Measurements from ENCODE around the gene TIAM2. TPM values are rescaled to one million over a fixed set of nuclear protein-coding genes. Genes with fewer than 3 reads are reported as not detected.

Gene TIAM2
- polyA plus RNA-seq, 4 donors: 7.8 to 34.4 (median 17.3) TPM

- 90 to 93% (median 93%) methylated on average over 3 of the region's 3 CpGs for WGBS, 3 donors
- FAIRE-seq (no peak), DNase-seq (no peak)
- Histone ChIP-seq H3K36me3 (ENCODE audit: control insufficient read depth in 3 of 3, insufficient read depth in 2 of 3, low read depth in 1 of 3, low read length in 3 of 3) (peaks cover 7 to 15% (median 10%) of the 10 kb centered on the region in 3 donors), H3K4me3 (ENCODE audit: low read depth in 1 of 3, low read length in 3 of 3) (no peak overlapping the region), H3K9me3 (ENCODE audit: control insufficient read depth in 2 of 2, insufficient read depth in 1 of 2, low read depth in 1 of 2, low read length in 1 of 2) (no peaks in the 10 kb centered on the region), H3K27ac (ENCODE audit: low read depth in 1 of 3, low read length in 2 of 3) (no peak overlapping the region), H3K4me1 (ENCODE audit: control insufficient read depth in 3 of 3, insufficient read depth in 2 of 3, low read depth in 1 of 3, low read length in 2 of 3) (no peaks in the 10 kb centered on the region), H3K27me3 (ENCODE audit: control insufficient read depth in 3 of 3, insufficient read depth in 3 of 3, low read length in 3 of 3) (no peaks in the 10 kb centered on the region)
These were observed 302.6 kb downstream of the TIAM2 start for GRCh38 chr6:155297669-155298068.

GRCh38 chr6:155301867-155302266 lies 306.8 kb downstream of the TIAM2 start:
- no peak overlapping the region for H3K27ac ChIP-seq (ENCODE audit: low read depth in 1 of 3, low read length in 2 of 3)
- H3K9me3 ChIP-seq (ENCODE audit: control insufficient read depth in 2 of 2, insufficient read depth in 1 of 2, low read depth in 1 of 2, low read length in 1 of 2): no peaks in the 10 kb centered on the region
- no peaks in the 10 kb centered on the region for H3K27me3 ChIP-seq (ENCODE audit: control insufficient read depth in 3 of 3, insufficient read depth in 3 of 3, low read length in 3 of 3)
- H3K4me3 ChIP-seq (ENCODE audit: low read depth in 1 of 3, low read length in 3 of 3): no peak overlapping the region
- no peaks in the 10 kb centered on the region for H3K4me1 ChIP-seq (ENCODE audit: control insufficient read depth in 3 of 3, insufficient read depth in 2 of 3, low read depth in 1 of 3, low read length in 2 of 3)
- H3K36me3 ChIP-seq (ENCODE audit: control insufficient read depth in 3 of 3, insufficient read depth in 2 of 3, low read depth in 1 of 3, low read length in 3 of 3): peaks cover 3 to 12% (median 4%) of the 10 kb centered on the region in 3 donors
- DNase-seq (no peak), FAIRE-seq (no peak)
- WGBS, 3 donors: 93 to 97% (median 94%) methylated on average over 2 of the region's 2 CpGs

GRCh38 chr6:155303361-155303870 lies 308.3 kb downstream of the TIAM2 start:
- no peaks in the 10 kb centered on the region for H3K4me1 ChIP-seq (ENCODE audit: control insufficient read depth in 3 of 3, insufficient read depth in 2 of 3, low read depth in 1 of 3, low read length in 2 of 3)
- FAIRE-seq (no peak), DNase-seq (no peak)
- H3K36me3 ChIP-seq (ENCODE audit: control insufficient read depth in 3 of 3, insufficient read depth in 2 of 3, low read depth in 1 of 3, low read length in 3 of 3): peaks cover 0 to 10% (median 5%) of the 10 kb centered on the region in 3 donors
- WGBS, 3 donors: 67 to 82% (median 67%) methylated on average over 4 of the region's 4 CpGs
- no peaks in the 10 kb centered on the region for H3K9me3 ChIP-seq (ENCODE audit: control insufficient read depth in 2 of 2, insufficient read depth in 1 of 2, low read depth in 1 of 2, low read length in 1 of 2)
- no peaks in the 10 kb centered on the region for H3K27me3 ChIP-seq (ENCODE audit: control insufficient read depth in 3 of 3, insufficient read depth in 3 of 3, low read length in 3 of 3)
- no peak overlapping the region for H3K4me3 ChIP-seq (ENCODE audit: low read depth in 1 of 3, low read length in 3 of 3)
- H3K27ac ChIP-seq (ENCODE audit: low read depth in 1 of 3, low read length in 2 of 3): no peak overlapping the region

DNA sequence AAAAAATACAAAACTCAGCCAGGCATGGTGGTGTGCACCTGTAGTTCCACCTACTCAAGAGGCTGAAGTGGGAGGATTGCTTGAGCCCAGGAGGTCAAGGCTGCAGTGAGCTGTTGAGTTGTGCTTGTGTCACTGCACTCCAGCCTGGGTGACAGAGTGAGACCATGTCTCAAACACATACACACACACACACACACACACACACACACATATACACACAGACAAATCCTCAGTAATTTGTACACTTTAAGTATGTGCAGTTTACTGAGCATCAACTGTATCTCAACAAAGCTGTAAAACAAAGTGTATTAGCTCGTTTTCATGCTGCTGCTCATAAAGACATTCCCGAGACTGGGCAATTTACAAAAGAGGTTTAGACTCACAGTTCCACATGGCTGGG lies 311.8 kb downstream of the TIAM2 start:
- H3K9me3 ChIP-seq (ENCODE audit: control insufficient read depth in 2 of 2, insufficient read depth in 1 of 2, low read depth in 1 of 2, low read length in 1 of 2): no peaks in the 10 kb centered on the region
- peaks cover 0 to 7% (median 3%) of the 10 kb centered on the region in 3 donors for H3K36me3 ChIP-seq (ENCODE audit: control insufficient read depth in 3 of 3, insufficient read depth in 2 of 3, low read depth in 1 of 3, low read length in 3 of 3)
- H3K4me3 ChIP-seq (ENCODE audit: low read depth in 1 of 3, low read length in 3 of 3): no peak overlapping the region
- no peaks in the 10 kb centered on the region for H3K4me1 ChIP-seq (ENCODE audit: control insufficient read depth in 3 of 3, insufficient read depth in 2 of 3, low read depth in 1 of 3, low read length in 2 of 3)
- no peak overlapping the region for H3K27ac ChIP-seq (ENCODE audit: low read depth in 1 of 3, low read length in 2 of 3)
- 82 to 88% (median 83%) methylated on average over 2 of the region's 2 CpGs for WGBS, 3 donors
- H3K27me3 ChIP-seq (ENCODE audit: control insufficient read depth in 3 of 3, insufficient read depth in 3 of 3, low read length in 3 of 3): no peaks in the 10 kb centered on the region
- no peak for DNase-seq
- no peak for FAIRE-seq
